Neural cell (in vitro differentiated cells): ENCODE data around the gene APRT. TPM values are rescaled to one million over a fixed set of nuclear protein-coding genes. Genes with fewer than 3 reads are reported as not detected.
A peak's percentile ranks its signal among the peaks of the same experiment; 100 is the strongest.

Experiments used
- H2AFZ ChIP-seq: fragments of 200-600, 300-800 bp; sonication (generic), shearing (Covaris generic); 2 replicates; pipeline ENCODE4 v1.6.0; 2014; ENCODE audit warnings: low read depth, mild to moderate bottlenecking, antibody characterized with exemption, low read length, moderate library complexity
- H3F3A ChIP-seq: fragments of 200-600 bp; shearing (Covaris generic); 2 replicates; pipeline ENCODE4 v1.6.1; 2016; ENCODE audit warnings: mild to moderate bottlenecking, moderate library complexity, mixed read lengths, antibody characterized with exemption, low read length; ENCODE audit not compliant: insufficient read depth, poor library complexity, severe bottlenecking
- H3K27ac ChIP-seq: fragments of 200-600, 300-800 bp; sonication (generic), shearing (Covaris generic); 2 replicates; pipeline ENCODE4 v1.5.1; 2014; ENCODE audit warnings: mild to moderate bottlenecking, low read length, moderate library complexity
- H3K27me3 ChIP-seq: fragments of 300-800, 200-600 bp; sonication (generic), shearing (Covaris generic); 2 replicates; pipeline ENCODE4 v1.6.0; 2014; ENCODE audit warnings: mild to moderate bottlenecking, low read depth, low read length, moderate library complexity; ENCODE audit not compliant: insufficient read depth
- H3K36me3 ChIP-seq: fragments of 300-800, 200-600 bp; sonication (generic), shearing (Covaris generic); 2 replicates; pipeline ENCODE4 v1.5.1; 2014; ENCODE audit warnings: mild to moderate bottlenecking, antibody characterized with exemption, low read length, moderate library complexity; ENCODE audit not compliant: insufficient read depth
- H3K4me2 ChIP-seq: fragments of 300-800, 200-600 bp; sonication (generic), shearing (Covaris generic); 2 replicates; pipeline ENCODE4 v1.6.0; 2014; ENCODE audit warnings: mild to moderate bottlenecking, low read length
- H3K4me3 ChIP-seq: fragments of 300-800, 200-600 bp; sonication (generic), shearing (Covaris generic); 2 replicates; pipeline ENCODE4 v1.5.1; 2014; ENCODE audit warnings: mild to moderate bottlenecking, low read length, moderate library complexity
- H3K79me2 ChIP-seq: fragments of 200-600 bp; shearing (Covaris generic); replicated peaks from 2 replicates; pipeline ENCODE4 v1.6.0; 2014; ENCODE audit warnings: mild to moderate bottlenecking, low read length, moderate library complexity; ENCODE audit not compliant: insufficient read depth
- H3K9ac ChIP-seq: fragments of 300-800, 200-600 bp; sonication (generic), shearing (Covaris generic); 2 replicates; pipeline ENCODE4 v1.6.1; 2016; ENCODE audit warnings: mild to moderate bottlenecking, low read length, mixed read lengths
- H3K9me2 ChIP-seq: fragments of 200-600 bp; shearing (Covaris generic); 2 replicates; pipeline ENCODE4 v1.6.1; 2016; ENCODE audit warnings: mild to moderate bottlenecking, low read length, mixed read lengths; ENCODE audit not compliant: insufficient read depth
- H3K9me3 ChIP-seq: fragments of 200-600, 300-800 bp; sonication (generic), shearing (Covaris generic); 2 replicates; pipeline ENCODE4 v1.6.1; 2016; ENCODE audit warnings: mild to moderate bottlenecking, mixed run types, low read length, moderate library complexity, mixed read lengths
- H4K20me1 ChIP-seq: fragments of 200-600 bp; shearing (Covaris generic); 2 replicates; pipeline ENCODE4 v1.6.1; 2016; ENCODE audit warnings: mild to moderate bottlenecking, mixed run types; ENCODE audit not compliant: insufficient read depth
- CTCF ChIP-seq: fragments of 450-650 bp; IDR thresholded peaks from 2 replicates; pipeline ENCODE4 v1.5.1; 2014; ENCODE audit warnings: antibody characterized with exemption, mild to moderate bottlenecking, moderate library complexity; ENCODE audit not compliant: poor library complexity, severe bottlenecking
- EP300 ChIP-seq: fragments of 450-650 bp; conservative IDR thresholded peaks from 2 replicates; pipeline ENCODE4 v1.6.1; 2014; ENCODE audit warnings: antibody characterized with exemption, mild to moderate bottlenecking, moderate library complexity; ENCODE audit not compliant: poor library complexity, severe bottlenecking
- EZH2 ChIP-seq: fragments of 200-600, 300-800 bp; shearing (Covaris generic), sonication (generic); IDR thresholded peaks from 2 replicates; pipeline ENCODE4 v1.6.1; 2014; ENCODE audit warnings: antibody characterized with exemption, low read length, borderline replicate concordance, mild to moderate bottlenecking; ENCODE audit not compliant: insufficient read depth, poor library complexity, severe bottlenecking
- MXI1 ChIP-seq: fragments of 450-650 bp; conservative IDR thresholded peaks from 2 replicates; pipeline ENCODE4 v1.6.1; 2014; ENCODE audit warnings: antibody characterized with exemption, mild to moderate bottlenecking; ENCODE audit not compliant: poor library complexity, severe bottlenecking
- POLR2AphosphoS5 ChIP-seq: IDR thresholded peaks from 2 replicates; pipeline ENCODE4 v1.6.1; 2012
- RAD21 ChIP-seq: fragments of 450-650 bp; conservative IDR thresholded peaks from 2 replicates; pipeline ENCODE4 v1.6.1; 2014; ENCODE audit warnings: antibody characterized with exemption, mild to moderate bottlenecking, moderate library complexity
- REST ChIP-seq: IDR thresholded peaks from 2 replicates; pipeline ENCODE4 v1.6.1; 2012; ENCODE audit warnings: borderline replicate concordance
- SMC3 ChIP-seq: fragments of 450-650 bp; conservative IDR thresholded peaks from 2 replicates; pipeline ENCODE4 v1.6.1; 2014; ENCODE audit warnings: antibody characterized with exemption, mild to moderate bottlenecking, moderate library complexity; ENCODE audit not compliant: poor library complexity
- TAF1 ChIP-seq: IDR thresholded peaks from 2 replicates; pipeline ENCODE4 v1.6.1; 2012; ENCODE audit warnings: low read depth
- polyA plus RNA-seq: library from polyadenylated mRNA; depleted of rRNA; stranded (reverse); fragments of >200 nt; gene quantifications from 2 replicates; pipeline ENCODE4 v1.2.3, GENCODE V29; 2014

Gene APRT
- polyA plus RNA-seq, 1 donor from 2014 or later, result 52.0 TPM

- Histone ChIP-seq H3K4me3 (peak overlapping the region; percentile 94), H3K36me3 (no peaks in the 10 kb centered on the region), H3K9ac (peak overlapping the region; percentile 78), H3F3A (no peaks in the 10 kb centered on the region), H3K9me2 (no peaks in the 10 kb centered on the region), H3K79me2 (no peaks in the 10 kb centered on the region), H3K27me3 (no peaks in the 10 kb centered on the region), H3K27ac (peak overlapping the region; percentile 56), H3K9me3 (no peaks in the 10 kb centered on the region), H2AFZ (peak overlapping the region; percentile 42), H4K20me1 (no peaks in the 10 kb centered on the region), H3K4me2 (peak overlapping the region; percentile 80)
- TF ChIP-seq REST (peak; percentile 11), TAF1 (peak; percentile 30), EZH2 (no peak), CTCF (no peak), SMC3 (peak; percentile 31), EP300 (peak; percentile 22), MXI1 (peak; percentile 95), RAD21 (peak; percentile 13), POLR2AphosphoS5 (peak; percentile 68)
Measured at GRCh38 chr16:88810912-88811768, 588 bp downstream of the APRT start.

- Histone ChIP-seq H3F3A (no peaks in the 10 kb centered on the region), H3K27me3 (no peaks in the 10 kb centered on the region), H3K4me2 (peak overlapping the region; percentile 80), H3K9me3 (no peaks in the 10 kb centered on the region), H3K9ac (peak overlapping the region; percentile 78), H3K27ac (no peak overlapping the region), H3K9me2 (no peaks in the 10 kb centered on the region), H3K36me3 (no peaks in the 10 kb centered on the region), H3K79me2 (no peaks in the 10 kb centered on the region), H4K20me1 (no peaks in the 10 kb centered on the region), H2AFZ (no peak overlapping the region), H3K4me3 (peak overlapping the region; percentile 94)
- TF ChIP-seq REST, result no peak
- no peak for TF ChIP-seq EZH2
- no peak for TF ChIP-seq POLR2AphosphoS5
- TF ChIP-seq RAD21, result no peak
- no peak for TF ChIP-seq TAF1
- no peak for TF ChIP-seq SMC3
- no peak for TF ChIP-seq MXI1
- no peak for TF ChIP-seq EP300
- no peak for TF ChIP-seq CTCF
Measured at GRCh38 chr16:88810166-88810911, 1.4 kb downstream of the APRT start.
